HepG2 (cell line): ENCODE data around the gene TRIM67. TPM values are rescaled to one million over a fixed set of nuclear protein-coding genes. Genes with fewer than 3 reads are reported as not detected.

Experiments used
- ATAC-seq: fragments of 200-7000 bp; cut with Tn5 transposase; 3 replicates; pipeline ENCODE4 v1.9.1; 2020; ENCODE audit warnings: mild to moderate bottlenecking, moderate library complexity
- BruUV-seq: library from RNA; stranded (reverse); fragments of 400-500 nt; replicated peaks from 2 replicates; lab custom pipeline; 2021; lab: Mats Ljungman, UMichigan
- CTCF ChIA-PET: fragments of 300-600 bp; formaldehyde crosslinking; extraction: SDS; loops from one replicate; lab custom pipeline; 2021; ENCODE audit warnings: low total read pairs, inconsistent platforms, low intra/inter-chr PET ratio; lab: Yijun Ruan, JAX
- POLR2A ChIA-PET: fragments of 350-600 bp; sonication (Branson Sonifier 250); formaldehyde crosslinking; loops from one replicate; lab custom pipeline; 2020; ENCODE audit warnings: antibody characterized with exemption, inconsistent platforms; lab: Yijun Ruan, JAX
- DNase-seq: peaks from one replicate; pipeline ENCODE4 v3.0.0-alpha.2; 2015; ENCODE audit warnings: low spot score
- FAIRE-seq: peaks from 3 replicates; lab custom pipeline; 2011; peaks lifted over from hg19 to GRCh38; lab: Jason Lieb, UNC
- H2AFZ ChIP-seq: one replicate; pipeline ENCODE4 v1.6.1; 2011; ENCODE audit warnings: low read length, inconsistent platforms
- H3K27ac ChIP-seq: fragments of 300-600 bp; 3 replicates; pipeline ENCODE4 v1.8.0; 2011; ENCODE audit warnings: mixed run types, mild to moderate bottlenecking, mixed read lengths, low read length, inconsistent platforms; ENCODE audit not compliant: insufficient read depth; ENCODE audit errors: extremely low read length
- H3K27me3 ChIP-seq, 2 experiments: fragments of 200-600 bp in 1 of 2; 2 replicates in 1 of 2; 3 replicates in 1 of 2; pipeline versions ENCODE4 v1.6.0 to v1.8.0; 2011; ENCODE audit warnings: low read length in 2 of 2, mild to moderate bottlenecking in 2 of 2, moderate library complexity in 2 of 2, inconsistent platforms in 1 of 2; ENCODE audit not compliant: insufficient read depth in 2 of 2, control insufficient read depth in 1 of 2
- H3K36me3 ChIP-seq, 2 experiments: fragments of 200-600 bp in 1 of 2; replicated peaks in 1 of 2; 2 replicates in 1 of 2; 3 replicates in 1 of 2; pipeline versions ENCODE4 v1.5.1 to v1.8.0; 2011; ENCODE audit warnings: low read length in 2 of 2, inconsistent platforms in 1 of 2; ENCODE audit not compliant: insufficient read depth in 2 of 2, control insufficient read depth in 1 of 2
- H3K4me1 ChIP-seq: 2 replicates; pipeline ENCODE4 v1.5.1; 2012; ENCODE audit warnings: low read length, inconsistent platforms; ENCODE audit not compliant: insufficient read depth
- H3K4me2 ChIP-seq: 2 replicates; pipeline ENCODE4 v1.6.0; 2011; ENCODE audit warnings: low read depth, low read length, inconsistent platforms
- H3K4me3 ChIP-seq, 3 experiments: fragments of 200-600 bp in 1 of 3; sonication (generic), shearing (Covaris generic) in 1 of 3; replicated peaks in 1 of 3; 2 replicates each; pipeline ENCODE4 v1.5.1; 2011 to 2016; ENCODE audit warnings: low read length in 3 of 3, inconsistent platforms in 2 of 3, low read depth in 2 of 3, mild to moderate bottlenecking in 2 of 3, control low read depth in 1 of 3, mixed read lengths in 1 of 3; ENCODE audit not compliant: insufficient read depth in 1 of 3
- H3K79me2 ChIP-seq: one replicate; pipeline ENCODE4 v1.6.1; 2011; ENCODE audit warnings: low read length, inconsistent platforms; ENCODE audit not compliant: insufficient read depth
- H3K9ac ChIP-seq: 2 replicates; pipeline ENCODE4 v1.6.0; 2011; ENCODE audit warnings: mild to moderate bottlenecking, low read depth, low read length, inconsistent platforms; ENCODE audit not compliant: insufficient read depth
- H3K9me3 ChIP-seq: 2 replicates; pipeline ENCODE4 v1.5.1; 2012; ENCODE audit warnings: mild to moderate bottlenecking, low read length
- H4K20me1 ChIP-seq: 2 replicates; pipeline ENCODE4 v1.6.0; 2011; ENCODE audit warnings: inconsistent platforms, mild to moderate bottlenecking, low read length, moderate library complexity; ENCODE audit not compliant: insufficient read depth
- ATF4 ChIP-seq, 2 experiments: fragments of 450-650 bp in 1 of 2; sonication (generic) in 1 of 2; formaldehyde crosslinking; IDR thresholded peaks; 2 replicates each; pipeline versions ENCODE4 v1.5.0 to v1.8.0; 2020 to 2022; ENCODE audit warnings: mild to moderate bottlenecking in 1 of 2, missing genetic modification reagents in 1 of 2
- CHD2 ChIP-seq: IDR thresholded peaks from 2 replicates; pipeline ENCODE4 v1.6.1; 2011; ENCODE audit warnings: low read depth, low read length, improper control_type of control experiment
- FOSL2 ChIP-seq: sonication (generic); formaldehyde crosslinking; IDR thresholded peaks from 2 replicates; pipeline ENCODE4 v1.4.0; 2020; ENCODE audit warnings: missing genetic modification reagents
- HNRNPLL ChIP-seq: fragments of 200-400 bp; formaldehyde crosslinking; IDR thresholded peaks from 2 replicates; pipeline ENCODE4 v1.6.1; 2017; ENCODE audit warnings: mild to moderate bottlenecking, low read depth, low read length; ENCODE audit not compliant: poor library complexity, severe bottlenecking
- MED1 ChIP-seq: sonication (generic); formaldehyde crosslinking; IDR thresholded peaks from 2 replicates; pipeline ENCODE4 v1.4.0; 2020; ENCODE audit warnings: missing genetic modification reagents
- SRY ChIP-seq: sonication (generic); formaldehyde crosslinking; IDR thresholded peaks from 2 replicates; pipeline ENCODE4 v1.8.0; 2022; ENCODE audit warnings: mild to moderate bottlenecking, missing genetic modification reagents
- STAT5B ChIP-seq: sonication (generic); formaldehyde crosslinking; IDR thresholded peaks from 2 replicates; pipeline ENCODE4 v1.4.0; 2020; ENCODE audit warnings: missing genetic modification reagents
- TGIF2 ChIP-seq: IDR thresholded peaks from 2 replicates; pipeline ENCODE4 v1.6.1; 2016; ENCODE audit warnings: control low read depth, missing compliant biosample characterization
- ZNF580 ChIP-seq: IDR thresholded peaks from 2 replicates; pipeline ENCODE4 v1.6.1; 2016; ENCODE audit warnings: low read depth, borderline replicate concordance
- ZNF644 ChIP-seq: IDR thresholded peaks from 2 replicates; pipeline ENCODE4 v1.6.1; 2016; ENCODE audit warnings: low read depth
- ZNF674 ChIP-seq: sonication (generic); formaldehyde crosslinking; IDR thresholded peaks from 2 replicates; pipeline ENCODE4 v1.5.0; 2020; ENCODE audit warnings: low read depth, mild to moderate bottlenecking, missing genetic modification reagents
- ZNF883 ChIP-seq: sonication (generic); formaldehyde crosslinking; IDR thresholded peaks from 2 replicates; pipeline ENCODE4 v1.5.1; 2020; ENCODE audit warnings: mild to moderate bottlenecking, missing genetic modification reagents; ENCODE audit errors: not compliant biosample characterization
- WGBS: methylation state at CpG from one replicate; pipeline ENCODE4 v1.1.6; 2017; ENCODE audit warnings: low lambda C conversion rate; 5-methylcytosine and 5-hydroxymethylcytosine counted together
- in situ Hi-C: cut with HindIII; loops from 2 replicates; pipeline ENCODE4 v1.10.0; 2017; ENCODE audit warnings: low pct_unique_long_range_greater_than_20kb; ENCODE audit not compliant: extremely low pct_ligation_motif_present
- intact Hi-C: fragments of 100-400 bp; cut with micrococcal nuclease; formaldehyde crosslinking; loops from one replicate; pipeline ENCODE4 v1.10.0; 2022; ENCODE audit not compliant: unreplicated experiment
- polyA plus RNA-seq, 8 experiments: library from polyadenylated mRNA; depleted of rRNA in 3 of 8; stranded (reverse) in 7 of 8; unstranded in 1 of 8; fragments of >200 nt; fragmentation: Illumina TruSeq in 4 of 8; extraction: Trizol in 4 of 8; gene quantifications; 2 replicates each; pipeline versions ENCODE4 v1.2.1 to v1.2.3, GENCODE V29; 2011 to 2016; ENCODE audit warnings: low read depth in 4 of 8, missing spikeins in 1 of 8, mixed read lengths in 1 of 8; ENCODE audit not compliant: insufficient read depth in 1 of 8
- total RNA-seq, 5 experiments: library from RNA; depleted of rRNA; stranded (reverse); fragments of >200 nt; fragmentation: Illumina TruSeq; extraction: Trizol; gene quantifications; 2 replicates each; pipeline ENCODE4 v1.2.3, GENCODE V29; 2016; ENCODE audit warnings: low read depth in 1 of 5

Gene TRIM67
- total and polyA plus RNA-seq, 2 of the 13 experiments (the other 11 are each of a cell fraction or from before 2014, with no cell fraction given), result not detected

- no peak for FAIRE-seq
- Histone ChIP-seq H3K4me3 (no peak overlapping the region), H3K79me2 (no peaks in the 10 kb centered on the region), H3K36me3 (no peaks in the 10 kb centered on the region), H2AFZ (no peak overlapping the region), H3K9me3 (no peaks in the 10 kb centered on the region), H3K4me1 (peaks cover 57% of the 10 kb centered on the region), H3K27ac (no peak overlapping the region), H3K9ac (no peak overlapping the region), H4K20me1 (no peaks in the 10 kb centered on the region), H3K27me3 (peaks cover 3 to 48% of the 10 kb centered on the region in 2 experiments; a peak in 3 of 5 replicates), H3K4me2 (no peak overlapping the region)
- ChIA-PET CTCF (no interaction called here), POLR2A (no interaction called here)
- no peak for DNase-seq
- no TSS peak for BruUV-seq
- intact Hi-C loops, result no loop called here
- in situ Hi-C loops, result no loop called here
- 0% methylated on average over 1 of the region's 2 CpGs for WGBS
- no peak for ATAC-seq
- TF ChIP-seq ATF4 (CRISPR knock-in tag; IDR thresholded peaks at IDR 0.05) (no peak), MED1 (CRISPR knock-in tag) (no peak), FOSL2 (CRISPR knock-in tag) (no peak), CHD2 (no peak), ZNF580 (CRISPR knock-in tag) (no peak), TGIF2 (CRISPR knock-in tag) (no peak), ZNF644 (no peak), ZNF883 (CRISPR knock-in tag) (no peak), STAT5B (CRISPR knock-in tag) (no peak), SRY (CRISPR knock-in tag) (no peak), ZNF674 (CRISPR knock-in tag) (no peak), HNRNPLL (no peak)
Observed at GRCh38 chr1:231196728-231197127, 34.9 kb downstream of the TRIM67 start.
